Stomach (tissue), 9 donors: ENCODE data around the gene RNF121. TPM values are rescaled to one million over a fixed set of nuclear protein-coding genes. Genes with fewer than 3 reads are reported as not detected.

Source experiments
- DNase-seq, 2 donors: peaks; one replicate each; pipeline versions ENCODE4 v3.0.0 to v3.0.0-alpha.2; 2013 to 2019
- H3K27ac ChIP-seq, 5 donors: fragments of 200-600 bp in 4 of 5; sonication (generic) in 4 of 5; one replicate each; pipeline ENCODE4 v1.5.1; 2013 to 2019; ENCODE audit warnings: mild to moderate bottlenecking in 1 of 5, moderate library complexity in 1 of 5
- H3K27me3 ChIP-seq, 3 donors: fragments of 200-600 bp; sonication (generic); one replicate each; pipeline ENCODE4 v1.5.1; 2017 to 2019; ENCODE audit warnings: mixed run types in 1 of 3
- H3K36me3 ChIP-seq, 4 donors: fragments of 200-600 bp; sonication (generic); 1 replicate in 3 of 4; 2 replicates in 1 of 4; pipeline ENCODE4 v1.5.1; 2016 to 2019
- H3K4me1 ChIP-seq, 4 donors: fragments of 200-600 bp; sonication (generic); one replicate each; pipeline ENCODE4 v1.5.1; 2016 to 2019
- H3K4me3 ChIP-seq, 4 donors: fragments of 200-600 bp; sonication (generic) in 3 of 4; one replicate each; pipeline ENCODE4 v1.5.1; 2016 to 2019; ENCODE audit warnings: mild to moderate bottlenecking in 1 of 4
- H3K9me3 ChIP-seq, 4 donors: fragments of 200-600 bp; sonication (generic); one replicate each; pipeline ENCODE4 v1.5.1; 2016 to 2019
- EP300 ChIP-seq: sonication (generic); formaldehyde crosslinking; IDR thresholded peaks from one replicate; pipeline ENCODE4 v1.6.1; 2017; ENCODE audit warnings: antibody characterized with exemption
- POLR2A ChIP-seq, 4 donors: fragments of 450-650 bp; IDR thresholded peaks; one replicate each; pipeline ENCODE4 v1.6.1; 2016; ENCODE audit warnings: antibody characterized with exemption in 4 of 4, control low read depth in 2 of 4, mild to moderate bottlenecking in 1 of 4, moderate library complexity in 1 of 4
- POLR2AphosphoS5 ChIP-seq, 3 donors: sonication (generic); formaldehyde crosslinking; IDR thresholded peaks; one replicate each; pipeline ENCODE4 v1.6.1; 2016; ENCODE audit warnings: antibody characterized with exemption in 3 of 3
- WGBS, 5 donors: extraction: QIAGEN DNeasy Blood & Tissue Kit in 3 of 5; methylation state at CpG; one replicate each; pipeline versions ENCODE4 v1.1.5 to v1.1.7; 2013 to 2018; 5-methylcytosine and 5-hydroxymethylcytosine counted together
- intact Hi-C: fragments of 100-400 bp; cut with DNase I; formaldehyde crosslinking; loops from one replicate; pipeline ENCODE4 v1.15.1; 2023; ENCODE audit warnings: low total_unique reads
- polyA plus RNA-seq, 3 donors: library from polyadenylated mRNA; stranded (reverse); fragments of 200-250 nt; gene quantifications; one replicate each; pipeline ENCODE4 v1.2.3, GENCODE V29; 2013
- total RNA-seq, 5 donors: library from RNA; depleted of rRNA; stranded (reverse); fragments of >200 nt; gene quantifications; one replicate each; pipeline versions ENCODE4 v1.1.0 to v1.2.3, GENCODE V29; 2014 to 2016
- TF ChIP-seq, protein P1 (sequence below), 7 experiments: fragments of 450-650 bp in 4 of 7; fragments of 200-600 bp in 3 of 7; sonication (generic) in 3 of 7; IDR thresholded peaks; one replicate each; pipeline ENCODE4 v1.5.1; 2016 to 2019; ENCODE audit warnings: antibody characterized with exemption in 7 of 7, control low read depth in 2 of 7, mild to moderate bottlenecking in 1 of 7
- donor health status: healthy with polysubstance abuse.
- donor health status: Bipolar disorder and iron deficiency.
- donor health status: healthy.

Gene RNF121
- total and polyA plus RNA-seq, 8 donors = 10.0 to 363 (median 20.8) TPM

DNA sequence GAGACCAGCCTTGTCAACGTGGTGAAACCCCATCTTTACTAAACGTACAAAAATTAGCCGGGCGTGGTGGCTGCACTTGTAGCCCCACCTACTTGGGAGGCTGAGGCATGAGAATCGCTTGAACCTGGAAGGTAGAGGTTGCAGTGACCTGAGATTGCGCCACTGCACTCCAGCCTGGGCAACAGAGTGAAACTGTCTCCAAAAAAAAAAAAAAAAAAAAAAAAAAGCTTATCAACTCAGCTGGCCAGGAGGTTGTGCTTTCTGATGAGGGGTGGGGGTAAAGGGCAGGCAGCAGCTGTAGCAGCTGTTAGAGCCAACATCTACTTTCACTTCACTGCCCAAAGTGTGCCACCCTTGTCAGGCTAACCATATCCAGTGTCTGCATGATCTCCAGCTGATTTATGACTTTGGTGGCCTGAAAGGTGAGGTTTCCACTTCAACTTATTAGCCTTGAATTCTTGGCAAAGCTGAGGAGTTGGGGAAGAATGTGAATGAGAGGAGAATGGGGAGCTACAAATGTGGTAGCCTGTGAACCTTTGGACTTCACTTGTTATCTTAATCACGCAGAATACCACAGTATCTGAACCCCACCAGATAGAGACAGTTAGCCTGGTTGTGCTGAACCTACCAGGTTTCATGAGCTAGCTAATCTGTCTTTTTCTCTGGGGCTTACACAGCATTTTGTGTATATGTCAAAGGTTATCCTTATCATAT, 19.6 kb downstream of the RNF121 start:
- Histone ChIP-seq H3K4me1 (peaks cover 17 to 52% (median 34%) of the 10 kb centered on the region in 4 donors), H3K4me3 (no peak overlapping the region), H3K9me3 (no peaks in the 10 kb centered on the region), H3K27me3 (no peaks in the 10 kb centered on the region), H3K27ac (peak overlapping the region in 3 of 5 donors; percentile 17 to 40 (median 24)), H3K36me3 (no peaks in the 10 kb centered on the region)
- intact Hi-C loops = no loop called here
- peak; percentile 33 to 58 for DNase-seq
- 55 to 73% (median 58%) methylated on average over 7 of the region's 7 CpGs for WGBS, 5 donors
- no peak for TF ChIP-seq POLR2A (IDR thresholded peaks at IDR 0.05)
- TF ChIP-seq, protein P1, sequence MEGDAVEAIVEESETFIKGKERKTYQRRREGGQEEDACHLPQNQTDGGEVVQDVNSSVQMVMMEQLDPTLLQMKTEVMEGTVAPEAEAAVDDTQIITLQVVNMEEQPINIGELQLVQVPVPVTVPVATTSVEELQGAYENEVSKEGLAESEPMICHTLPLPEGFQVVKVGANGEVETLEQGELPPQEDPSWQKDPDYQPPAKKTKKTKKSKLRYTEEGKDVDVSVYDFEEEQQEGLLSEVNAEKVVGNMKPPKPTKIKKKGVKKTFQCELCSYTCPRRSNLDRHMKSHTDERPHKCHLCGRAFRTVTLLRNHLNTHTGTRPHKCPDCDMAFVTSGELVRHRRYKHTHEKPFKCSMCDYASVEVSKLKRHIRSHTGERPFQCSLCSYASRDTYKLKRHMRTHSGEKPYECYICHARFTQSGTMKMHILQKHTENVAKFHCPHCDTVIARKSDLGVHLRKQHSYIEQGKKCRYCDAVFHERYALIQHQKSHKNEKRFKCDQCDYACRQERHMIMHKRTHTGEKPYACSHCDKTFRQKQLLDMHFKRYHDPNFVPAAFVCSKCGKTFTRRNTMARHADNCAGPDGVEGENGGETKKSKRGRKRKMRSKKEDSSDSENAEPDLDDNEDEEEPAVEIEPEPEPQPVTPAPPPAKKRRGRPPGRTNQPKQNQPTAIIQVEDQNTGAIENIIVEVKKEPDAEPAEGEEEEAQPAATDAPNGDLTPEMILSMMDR (IDR thresholded peaks at IDR 0.05) = no peak
- TF ChIP-seq EP300 = no peak
- no peak for TF ChIP-seq POLR2AphosphoS5 (IDR thresholded peaks at IDR 0.05)

DNA sequence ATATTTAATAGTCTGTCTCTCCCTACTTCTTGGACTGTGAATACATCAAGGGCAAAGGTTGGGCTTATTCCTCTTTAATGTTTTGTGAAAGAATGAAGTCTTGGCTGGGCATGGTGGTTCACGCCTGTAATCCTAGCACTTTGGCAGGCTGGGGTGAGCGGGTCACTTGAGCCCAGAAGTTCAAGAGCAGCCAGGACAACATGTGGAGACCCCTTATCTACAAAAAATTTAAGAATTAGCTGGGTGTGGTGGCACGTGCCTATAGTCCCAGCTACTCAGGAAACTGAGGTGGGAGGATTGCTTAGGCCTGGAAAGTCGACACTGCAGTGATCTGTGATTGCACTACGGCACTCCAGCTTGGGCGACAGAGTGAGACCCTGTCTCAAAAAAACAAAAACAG, 20.2 kb downstream of the RNF121 start:
- intact Hi-C loops = no loop called here
- H3K4me1 ChIP-seq = peaks cover 17 to 48% (median 34%) of the 10 kb centered on the region in 4 donors
- no peaks in the 10 kb centered on the region for H3K9me3 ChIP-seq
- WGBS, 5 donors = 53 to 67% (median 63%) methylated on average over 6 of the region's 6 CpGs
- H3K36me3 ChIP-seq = no peaks in the 10 kb centered on the region
- peak in 1 of 2 donors; percentile 17 for DNase-seq
- TF ChIP-seq, protein P1 (IDR thresholded peaks at IDR 0.05) = no peak
- no peak overlapping the region for H3K4me3 ChIP-seq
- peak overlapping the region in 2 of 5 donors; percentile 24 to 40 for H3K27ac ChIP-seq
- H3K27me3 ChIP-seq = no peaks in the 10 kb centered on the region

DNA sequence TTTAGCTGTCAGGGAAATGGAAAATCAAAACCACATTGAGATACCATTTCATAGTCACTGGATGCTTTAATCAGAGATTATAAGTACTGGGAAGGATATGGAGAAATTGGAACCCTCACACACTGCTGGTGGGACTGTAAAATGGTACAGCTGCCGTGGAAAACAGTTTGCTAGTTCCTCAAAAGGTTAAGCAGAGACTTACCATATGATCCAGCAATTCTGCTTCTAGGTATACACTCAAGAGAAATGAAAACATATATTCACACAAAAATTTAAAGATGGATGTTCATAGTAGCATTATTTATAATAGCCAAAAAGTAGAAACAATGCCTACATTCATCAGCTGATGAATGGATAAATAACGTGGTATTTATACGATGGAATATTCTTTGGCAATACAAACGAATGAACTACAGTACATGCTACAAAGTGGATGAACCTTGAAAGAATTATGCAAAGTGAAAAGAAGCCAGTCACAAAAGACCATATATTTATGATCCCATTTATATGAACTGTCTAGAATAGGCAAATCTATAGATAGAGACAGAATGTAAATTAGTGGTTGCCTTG, 23.0 kb downstream of the RNF121 start:
- H3K4me3 ChIP-seq = no peak overlapping the region
- no peak for TF ChIP-seq POLR2A (IDR thresholded peaks at IDR 0.05)
- TF ChIP-seq, protein P1 (IDR thresholded peaks at IDR 0.05) = no peak
- TF ChIP-seq EP300 = no peak
- TF ChIP-seq POLR2AphosphoS5 (IDR thresholded peaks at IDR 0.05) = no peak
- H3K9me3 ChIP-seq = no peaks in the 10 kb centered on the region
- H3K27ac ChIP-seq = no peak overlapping the region
- intact Hi-C loops = no loop called here
- H3K4me1 ChIP-seq = peaks cover 17 to 30% (median 29%) of the 10 kb centered on the region in 4 donors
- DNase-seq = no peak
- WGBS, 5 donors = 75 to 84% (median 79%) methylated on average over 4 of the region's 4 CpGs
- H3K27me3 ChIP-seq = no peaks in the 10 kb centered on the region
- no peaks in the 10 kb centered on the region for H3K36me3 ChIP-seq

DNA sequence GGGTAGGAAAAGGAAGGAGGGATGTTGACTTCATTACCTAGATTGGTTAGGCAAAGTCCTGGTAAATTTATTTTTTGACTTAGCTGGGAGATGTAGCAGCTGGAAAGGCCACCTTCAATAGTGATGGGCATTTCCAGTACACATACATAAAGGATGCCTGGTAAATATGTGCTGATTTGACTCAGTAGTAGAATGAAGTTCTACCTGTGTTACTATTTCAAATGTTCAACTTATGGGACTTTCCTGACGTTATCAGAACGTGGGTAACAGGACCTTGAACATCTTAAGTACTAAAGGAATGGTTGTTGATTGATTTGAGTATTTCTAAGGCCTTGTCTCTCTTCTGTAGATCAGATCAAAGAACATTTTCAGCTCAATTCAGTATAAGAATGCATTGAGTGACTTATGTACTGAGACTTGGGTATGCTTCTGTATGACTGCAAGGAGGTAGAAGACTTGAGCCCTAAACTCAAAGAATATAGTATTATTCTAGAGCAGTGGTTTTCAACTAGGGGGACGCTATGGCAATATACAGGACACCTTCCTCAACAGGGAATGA, 27.1 kb downstream of the RNF121 start:
- DNase-seq = no peak
- 53 to 63% (median 59%) methylated on average over 3 of the region's 3 CpGs for WGBS, 5 donors
- Histone ChIP-seq H3K4me3 (no peak overlapping the region), H3K27me3 (no peaks in the 10 kb centered on the region), H3K4me1 (no peaks in the 10 kb centered on the region), H3K9me3 (no peaks in the 10 kb centered on the region), H3K27ac (no peak overlapping the region), H3K36me3 (peaks cover 0 to 14% (median 14%) of the 10 kb centered on the region in 4 donors)
- intact Hi-C loops = no loop called here
- TF ChIP-seq POLR2AphosphoS5 (IDR thresholded peaks at IDR 0.05) (no peak), POLR2A (IDR thresholded peaks at IDR 0.05) (no peak), EP300 (no peak)
- TF ChIP-seq, protein P1 (IDR thresholded peaks at IDR 0.05) = no peak
